ENCODE data around the gene KRTAP9-1.
"Not testable (repeated sequence)": the region's sequence is repeated elsewhere in the genome, so short reads cannot be mapped to it uniquely, and the experiment has no call there.

Gene KRTAP9-1

GRCh38 chr17:41189837-41190318, at the start of gene KRTAP9-1:
Gene KRTAP9-1 (plus strand): TSS chr17:41189887. CDS start chr17:41189887, 0 bp downstream.
- H3K27me3 ChIP-seq (ENCODE audit: control insufficient read depth, insufficient read depth, low read length); H3K4me1 ChIP-seq (ENCODE audit: control insufficient read depth, low read depth, low read length); H3K9ac ChIP-seq (ENCODE audit: low read length); H3K36me3 ChIP-seq (ENCODE audit: control insufficient read depth, low read depth, low read length); H3K9me3 ChIP-seq (ENCODE audit: control insufficient read depth, low read depth, low read length); H3K4me3 ChIP-seq (ENCODE audit: low read length); H3K27ac ChIP-seq (ENCODE audit: low read length): not testable (repeated sequence)

- Histone ChIP-seq H3K27me3 (ENCODE audit: control insufficient read depth, insufficient read depth, low read length) (no peaks in the 10 kb centered on the region), H3K9me3 (ENCODE audit: control insufficient read depth, low read depth, low read length) (peaks cover 7% of the 10 kb centered on the region), H3K36me3 (ENCODE audit: control insufficient read depth, low read depth, low read length) (no peaks in the 10 kb centered on the region), H3K27ac (ENCODE audit: low read length) (no peak within 1 kb of the TSS), H3K9ac (ENCODE audit: low read length) (no peak within 1 kb of the TSS), H3K4me3 (ENCODE audit: low read length) (no peak within 1 kb of the TSS), H3K4me1 (ENCODE audit: control insufficient read depth, low read depth, low read length) (no peaks in the 10 kb centered on the region)
These were observed 49.1 kb upstream of the KRTAP9-1 start, which contains the start of gene KRTAP4-6 for GRCh38 chr17:41140360-41141131. Gene KRTAP4-6 (minus strand): TSS chr17:41140544. CDS start chr17:41140487, 57 bp downstream.

GRCh38 chr17:41141361-41141760, 48.3 kb upstream of the KRTAP9-1 start:
- no peak overlapping the region for H3K4me3 ChIP-seq (ENCODE audit: low read length)
- H3K27ac ChIP-seq (ENCODE audit: low read length) = no peak overlapping the region
- peaks cover 7% of the 10 kb centered on the region for H3K9me3 ChIP-seq (ENCODE audit: control insufficient read depth, low read depth, low read length)
- no peak overlapping the region for H3K9ac ChIP-seq (ENCODE audit: low read length)
- H3K36me3 ChIP-seq (ENCODE audit: control insufficient read depth, low read depth, low read length) = no peaks in the 10 kb centered on the region
- H3K4me1 ChIP-seq (ENCODE audit: control insufficient read depth, low read depth, low read length) = no peaks in the 10 kb centered on the region
- no peaks in the 10 kb centered on the region for H3K27me3 ChIP-seq (ENCODE audit: control insufficient read depth, insufficient read depth, low read length)

GRCh38 chr17:41144846-41145245, 44.8 kb upstream of the KRTAP9-1 start:
- Histone ChIP-seq H3K27ac (ENCODE audit: low read length) (no peak overlapping the region), H3K9ac (ENCODE audit: low read length) (no peak overlapping the region), H3K4me3 (ENCODE audit: low read length) (no peak overlapping the region), H3K4me1 (ENCODE audit: control insufficient read depth, low read depth, low read length) (no peaks in the 10 kb centered on the region), H3K9me3 (ENCODE audit: control insufficient read depth, low read depth, low read length) (peaks cover 7% of the 10 kb centered on the region), H3K36me3 (ENCODE audit: control insufficient read depth, low read depth, low read length) (no peaks in the 10 kb centered on the region), H3K27me3 (ENCODE audit: control insufficient read depth, insufficient read depth, low read length) (no peaks in the 10 kb centered on the region)

GRCh38 chr17:41145261-41145660, 44.4 kb upstream of the KRTAP9-1 start:
- no peaks in the 10 kb centered on the region for H3K27me3 ChIP-seq (ENCODE audit: control insufficient read depth, insufficient read depth, low read length)
- H3K27ac ChIP-seq (ENCODE audit: low read length) = no peak overlapping the region
- no peaks in the 10 kb centered on the region for H3K4me1 ChIP-seq (ENCODE audit: control insufficient read depth, low read depth, low read length)
- H3K36me3 ChIP-seq (ENCODE audit: control insufficient read depth, low read depth, low read length) = no peaks in the 10 kb centered on the region
- H3K9me3 ChIP-seq (ENCODE audit: control insufficient read depth, low read depth, low read length) = peaks cover 7% of the 10 kb centered on the region
- no peak overlapping the region for H3K9ac ChIP-seq (ENCODE audit: low read length)
- H3K4me3 ChIP-seq (ENCODE audit: low read length) = no peak overlapping the region

GRCh38 chr17:41147531-41148204, 42.0 kb upstream of the KRTAP9-1 start:
- H3K27ac ChIP-seq (ENCODE audit: low read length) = no peak overlapping the region
- no peaks in the 10 kb centered on the region for H3K36me3 ChIP-seq (ENCODE audit: control insufficient read depth, low read depth, low read length)
- H3K4me1 ChIP-seq (ENCODE audit: control insufficient read depth, low read depth, low read length) = no peaks in the 10 kb centered on the region
- H3K27me3 ChIP-seq (ENCODE audit: control insufficient read depth, insufficient read depth, low read length) = no peaks in the 10 kb centered on the region
- no peak overlapping the region for H3K9ac ChIP-seq (ENCODE audit: low read length)
- no peak overlapping the region for H3K4me3 ChIP-seq (ENCODE audit: low read length)
- H3K9me3 ChIP-seq (ENCODE audit: control insufficient read depth, low read depth, low read length) = no peaks in the 10 kb centered on the region

GRCh38 chr17:41148971-41149651, 40.6 kb upstream of the KRTAP9-1 start:
- not testable (repeated sequence) for H3K4me1 ChIP-seq (ENCODE audit: control insufficient read depth, low read depth, low read length); H3K27me3 ChIP-seq (ENCODE audit: control insufficient read depth, insufficient read depth, low read length); H3K27ac ChIP-seq (ENCODE audit: low read length); H3K36me3 ChIP-seq (ENCODE audit: control insufficient read depth, low read depth, low read length); H3K9me3 ChIP-seq (ENCODE audit: control insufficient read depth, low read depth, low read length); H3K4me3 ChIP-seq (ENCODE audit: low read length); H3K9ac ChIP-seq (ENCODE audit: low read length)

GRCh38 chr17:41149652-41149985, 40.1 kb upstream of the KRTAP9-1 start, which contains the start of gene KRTAP4-5:
Gene KRTAP4-5 (minus strand): TSS chr17:41149825. CDS start chr17:41149767, 58 bp downstream.
- Histone ChIP-seq H3K4me3 (ENCODE audit: low read length) (no peak within 1 kb of the TSS), H3K9ac (ENCODE audit: low read length) (no peak within 1 kb of the TSS), H3K4me1 (ENCODE audit: control insufficient read depth, low read depth, low read length) (no peaks in the 10 kb centered on the region), H3K27me3 (ENCODE audit: control insufficient read depth, insufficient read depth, low read length) (no peaks in the 10 kb centered on the region), H3K27ac (ENCODE audit: low read length) (no peak within 1 kb of the TSS), H3K36me3 (ENCODE audit: control insufficient read depth, low read depth, low read length) (no peaks in the 10 kb centered on the region), H3K9me3 (ENCODE audit: control insufficient read depth, low read depth, low read length) (no peaks in the 10 kb centered on the region)

GRCh38 chr17:41150026-41150425, 39.7 kb upstream of the KRTAP9-1 start:
- Histone ChIP-seq H3K27ac (ENCODE audit: low read length) (no peak overlapping the region), H3K9ac (ENCODE audit: low read length) (no peak overlapping the region), H3K27me3 (ENCODE audit: control insufficient read depth, insufficient read depth, low read length) (no peaks in the 10 kb centered on the region), H3K36me3 (ENCODE audit: control insufficient read depth, low read depth, low read length) (no peaks in the 10 kb centered on the region), H3K4me1 (ENCODE audit: control insufficient read depth, low read depth, low read length) (no peaks in the 10 kb centered on the region), H3K9me3 (ENCODE audit: control insufficient read depth, low read depth, low read length) (no peaks in the 10 kb centered on the region), H3K4me3 (ENCODE audit: low read length) (no peak overlapping the region)

GRCh38 chr17:41151525-41151924, 38.2 kb upstream of the KRTAP9-1 start:
- Histone ChIP-seq H3K9me3 (ENCODE audit: control insufficient read depth, low read depth, low read length) (no peaks in the 10 kb centered on the region), H3K36me3 (ENCODE audit: control insufficient read depth, low read depth, low read length) (no peaks in the 10 kb centered on the region), H3K27me3 (ENCODE audit: control insufficient read depth, insufficient read depth, low read length) (no peaks in the 10 kb centered on the region), H3K4me3 (ENCODE audit: low read length) (no peak overlapping the region), H3K9ac (ENCODE audit: low read length) (no peak overlapping the region), H3K4me1 (ENCODE audit: control insufficient read depth, low read depth, low read length) (no peaks in the 10 kb centered on the region), H3K27ac (ENCODE audit: low read length) (no peak overlapping the region)

- Histone ChIP-seq H3K9ac (ENCODE audit: low read length) (no peak overlapping the region), H3K4me3 (ENCODE audit: low read length) (no peak overlapping the region), H3K27me3 (ENCODE audit: control insufficient read depth, insufficient read depth, low read length) (no peaks in the 10 kb centered on the region), H3K27ac (ENCODE audit: low read length) (no peak overlapping the region), H3K36me3 (ENCODE audit: control insufficient read depth, low read depth, low read length) (no peaks in the 10 kb centered on the region), H3K4me1 (ENCODE audit: control insufficient read depth, low read depth, low read length) (no peaks in the 10 kb centered on the region), H3K9me3 (ENCODE audit: control insufficient read depth, low read depth, low read length) (no peaks in the 10 kb centered on the region)
These were observed 35.8 kb upstream of the KRTAP9-1 start for GRCh38 chr17:41153856-41154255.
